SK-N-SH (cell line): Measurements from ENCODE around the gene MBP. TPM values are rescaled to one million over a fixed set of nuclear protein-coding genes. Genes with fewer than 3 reads are reported as not detected.

Source experiments
- CTCF ChIA-PET: fragments of 300-600, 350-600 bp; formaldehyde crosslinking; extraction: SDS; loops from one replicate; lab custom pipeline; 2021; lab: Yijun Ruan, JAX
- POLR2A ChIA-PET: fragments of 350-600 bp; sonication (Branson Sonifier 250); formaldehyde crosslinking; extraction: SDS; loops from one replicate; lab custom pipeline; 2020; ENCODE audit warnings: antibody characterized with exemption, inconsistent platforms; lab: Yijun Ruan, JAX
- DNase-seq: peaks from one replicate; pipeline ENCODE4 v3.0.0; 2012
- H2AFZ ChIP-seq: fragments of 200-600 bp; sonication (generic); 2 replicates; pipeline ENCODE4 v1.8.1; 2016; ENCODE audit warnings: antibody characterized with exemption, mild to moderate bottlenecking, low read depth
- H3F3A ChIP-seq: fragments of 200-600 bp; sonication (generic); replicated peaks from 2 replicates; pipeline ENCODE3; 2016; ENCODE audit warnings: antibody characterized with exemption, mild to moderate bottlenecking; ENCODE audit not compliant: insufficient read depth
- H3K27ac ChIP-seq, 2 experiments: fragments of 200-500 bp in 1 of 2; fragments of 200-600 bp in 1 of 2; sonication (Bioruptor generic) in 1 of 2; sonication (generic), shearing (Covaris generic) in 1 of 2; 2 replicates each; pipeline versions ENCODE4 v1.5.1 to v1.6.1; 2014 to 2016; ENCODE audit warnings: low read depth in 2 of 2, inconsistent platforms in 1 of 2, low read length in 1 of 2, mild to moderate bottlenecking in 1 of 2, mixed read lengths in 1 of 2
- H3K27me3 ChIP-seq: fragments of 200-600 bp; sonication (generic), shearing (Covaris generic); 2 replicates; pipeline ENCODE4 v1.6.1; 2016; ENCODE audit warnings: mixed run types; ENCODE audit not compliant: insufficient read depth
- H3K36me3 ChIP-seq, 2 experiments: fragments of 200-500 bp in 1 of 2; fragments of 200-600 bp in 1 of 2; sonication (Bioruptor generic) in 1 of 2; sonication (generic) in 1 of 2; replicated peaks in 1 of 2; 2 replicates each; pipeline versions ENCODE3 to v1.5.1; 2014 to 2016; ENCODE audit warnings: low read length in 1 of 2, mild to moderate bottlenecking in 1 of 2; ENCODE audit not compliant: insufficient read depth in 2 of 2, control insufficient read depth in 1 of 2
- H3K4me1 ChIP-seq, 2 experiments: fragments of 200-500 bp in 1 of 2; fragments of 200-600 bp in 1 of 2; sonication (Bioruptor generic) in 1 of 2; sonication (generic), shearing (Covaris generic) in 1 of 2; 2 replicates each; pipeline versions ENCODE4 v1.5.1 to v1.6.1; 2014 to 2016; ENCODE audit warnings: low read depth in 1 of 2, low read length in 1 of 2, mixed run types in 1 of 2; ENCODE audit not compliant: insufficient read depth in 2 of 2, control insufficient read depth in 1 of 2
- H3K4me2 ChIP-seq: fragments of 200-600 bp; sonication (generic), shearing (Covaris generic); 2 replicates; pipeline ENCODE4 v1.6.1; 2017; ENCODE audit warnings: mixed run types
- H3K4me3 ChIP-seq, 2 experiments: fragments of 200-500 bp in 1 of 2; fragments of 200-600 bp in 1 of 2; sonication (Bioruptor generic) in 1 of 2; sonication (generic), shearing (Covaris generic) in 1 of 2; 2 replicates each; pipeline versions ENCODE4 v1.5.1 to v1.8.1; 2014 to 2016; ENCODE audit warnings: low read depth in 2 of 2, inconsistent platforms in 1 of 2, low read length in 1 of 2, mild to moderate bottlenecking in 1 of 2, mixed read lengths in 1 of 2, moderate library complexity in 1 of 2
- H3K79me2 ChIP-seq: fragments of 200-600 bp; sonication (generic); 2 replicates; pipeline ENCODE4 v1.8.1; 2017; ENCODE audit warnings: mild to moderate bottlenecking; ENCODE audit not compliant: insufficient read depth
- H3K9ac ChIP-seq: fragments of 200-600 bp; sonication (generic); 2 replicates; pipeline ENCODE4 v1.6.1; 2017; ENCODE audit warnings: mixed run types
- H3K9me2 ChIP-seq: fragments of 200-600 bp; sonication (generic); 2 replicates; pipeline ENCODE4 v1.6.1; 2017; ENCODE audit warnings: mixed run types
- H3K9me3 ChIP-seq: fragments of 200-600 bp; sonication (generic); 2 replicates; pipeline ENCODE4 v1.6.1; 2017; ENCODE audit warnings: mixed run types, mild to moderate bottlenecking, moderate library complexity
- H4K20me1 ChIP-seq: fragments of 200-600 bp; sonication (generic); 2 replicates; pipeline ENCODE4 v1.6.1; 2017; ENCODE audit warnings: mild to moderate bottlenecking, mixed run types; ENCODE audit not compliant: insufficient read depth
- FOSL2 ChIP-seq: IDR thresholded peaks from 2 replicates; pipeline ENCODE4 v1.4.0; 2012; ENCODE audit warnings: low read depth, mild to moderate bottlenecking, moderate library complexity, borderline replicate concordance
- JUND ChIP-seq: IDR thresholded peaks from 2 replicates; pipeline ENCODE4 v1.4.0; 2012
- RAD21 ChIP-seq: IDR thresholded peaks from 2 replicates; pipeline ENCODE4 v1.6.1; 2012; ENCODE audit warnings: mild to moderate bottlenecking, low read length
- RXRA ChIP-seq: IDR thresholded peaks from 2 replicates; pipeline ENCODE4 v1.4.0; 2012; ENCODE audit warnings: low read depth, mild to moderate bottlenecking, borderline replicate concordance
- SIN3A ChIP-seq: IDR thresholded peaks from 2 replicates; pipeline ENCODE4 v1.6.1; 2012; ENCODE audit warnings: low read depth, mild to moderate bottlenecking, low read length, moderate library complexity, borderline replicate concordance
- SMC3 ChIP-seq: IDR thresholded peaks from 2 replicates; pipeline ENCODE4 v1.6.1; 2012; ENCODE audit warnings: low read depth, low read length, improper control_type of control experiment
- TEAD4 ChIP-seq: IDR thresholded peaks from 2 replicates; pipeline ENCODE4 v1.4.0; 2012; ENCODE audit warnings: mild to moderate bottlenecking, borderline replicate concordance; ENCODE audit not compliant: insufficient read depth
- ZBTB33 ChIP-seq: IDR thresholded peaks from 2 replicates; pipeline ENCODE4 v1.4.0; 2012; ENCODE audit warnings: low read depth, borderline replicate concordance
- WGBS: methylation state at CpG from one replicate; pipeline ENCODE4 v1.1.6; 2017; ENCODE audit warnings: low lambda C conversion rate; 5-methylcytosine and 5-hydroxymethylcytosine counted together
- polyA plus RNA-seq, 3 experiments: library from polyadenylated mRNA; depleted of rRNA; stranded (reverse); fragments of >200 nt; gene quantifications; 2 replicates each; pipeline ENCODE4 v1.2.3, GENCODE V29; 2012

MBP gene
- polyA plus RNA-seq, 1 of the 3 experiments (the other 2 are of a cell fraction), result 1.6 TPM

GRCh38 chr18:77151772-77152520 is 19.4 kb upstream of the MBP start:
- CTCF ChIA-PET, result no interaction called here
- no peaks in the 10 kb centered on the region for H3K9me2 ChIP-seq

GRCh38 chr18:77151033-77151771 is 18.6 kb upstream of the MBP start:
- H4K20me1 ChIP-seq, result no peaks in the 10 kb centered on the region
- H3F3A ChIP-seq, result no peaks in the 10 kb centered on the region
- no peak overlapping the region for H3K9ac ChIP-seq
- H3K36me3 ChIP-seq, result no peaks in the 10 kb centered on the region
- DNase-seq, result no peak
- H3K4me2 ChIP-seq, result no peak overlapping the region
- no peak overlapping the region for H3K27ac ChIP-seq
- H3K79me2 ChIP-seq, result no peaks in the 10 kb centered on the region
- no peak overlapping the region for H3K4me3 ChIP-seq
- H3K9me3 ChIP-seq, result no peaks in the 10 kb centered on the region
- CTCF ChIA-PET, result interaction anchor here (1.1 to 1.3 kb wide), 2 partner anchors 16 to 63 kb away, joined by 3 read pairs; no protein-coding TSS in a partner anchor
- 86% methylated on average over 8 of the region's 8 CpGs for WGBS
- POLR2A ChIA-PET, result no interaction called here
- H3K27me3 ChIP-seq, result no peaks in the 10 kb centered on the region
- H2AFZ ChIP-seq, result no peak overlapping the region
- H3K9me2 ChIP-seq, result no peaks in the 10 kb centered on the region
- no peak for TF ChIP-seq JUND
- TF ChIP-seq, all 33 proteins: peak for 0
- no peaks in the 10 kb centered on the region for H3K4me1 ChIP-seq

More at GRCh38 chr18:77151772-77152520, 19.4 kb upstream of the MBP start:
- Histone ChIP-seq H3K4me3 (no peak overlapping the region), H4K20me1 (no peaks in the 10 kb centered on the region), H2AFZ (no peak overlapping the region), H3K36me3 (no peaks in the 10 kb centered on the region), H3F3A (no peaks in the 10 kb centered on the region), H3K27me3 (no peaks in the 10 kb centered on the region), H3K27ac (no peak overlapping the region), H3K9ac (no peak overlapping the region), H3K9me3 (no peaks in the 10 kb centered on the region), H3K4me2 (no peak overlapping the region), H3K4me1 (no peaks in the 10 kb centered on the region), H3K79me2 (no peaks in the 10 kb centered on the region)
- no peak for DNase-seq
- TF ChIP-seq SMC3 (no peak), SIN3A (no peak), RXRA (no peak), RAD21 (no peak), FOSL2 (no peak), TEAD4 (no peak), ZBTB33 (no peak)
- POLR2A ChIA-PET, result no interaction called here
- whole genome bisulfite sequencing, result 77% methylated on average over 21 of the region's 22 CpGs
